Measurements from ENCODE around the gene FER.
"Not testable (repeated sequence)": the region's sequence is repeated elsewhere in the genome, so short reads cannot be mapped to it uniquely, and the experiment has no call there.

FER gene

GRCh38 chr5:108786806-108787483, 39.2 kb downstream of the FER start:
- no peak overlapping the region for H3K4me3 ChIP-seq (ENCODE audit: low read length)
- no peak overlapping the region for H2AFZ ChIP-seq (ENCODE audit: low read depth, low read length)

GRCh38 chr5:108788142-108788541, 40.4 kb downstream of the FER start:
- peaks cover 13% of the 10 kb centered on the region for H3K9me3 ChIP-seq (ENCODE audit: low read length)
- no peaks in the 10 kb centered on the region for H3K4me1 ChIP-seq (ENCODE audit: insufficient read depth, low read length)
- no peak overlapping the region for H2AFZ ChIP-seq (ENCODE audit: low read depth, low read length)
- no peak overlapping the region for H3K4me3 ChIP-seq (ENCODE audit: low read length)
- no peaks in the 10 kb centered on the region for H3K36me3 ChIP-seq (ENCODE audit: insufficient read depth, low read length)
- H3K27me3 ChIP-seq (ENCODE audit: insufficient read depth, low read length): no peaks in the 10 kb centered on the region

More at GRCh38 chr5:108786806-108787483, 39.2 kb downstream of the FER start:
- no peaks in the 10 kb centered on the region for H3K4me1 ChIP-seq (ENCODE audit: insufficient read depth, low read length)
- no peaks in the 10 kb centered on the region for H3K36me3 ChIP-seq (ENCODE audit: insufficient read depth, low read length)
- H3K9me3 ChIP-seq (ENCODE audit: low read length): peaks cover 13% of the 10 kb centered on the region
- H3K27me3 ChIP-seq (ENCODE audit: insufficient read depth, low read length): no peaks in the 10 kb centered on the region

- Histone ChIP-seq H3K9me3 (ENCODE audit: low read length) (peaks cover 6% of the 10 kb centered on the region), H3K4me3 (ENCODE audit: low read length) (no peak overlapping the region), H3K36me3 (ENCODE audit: insufficient read depth, low read length) (no peaks in the 10 kb centered on the region), H2AFZ (ENCODE audit: low read depth, low read length) (no peak overlapping the region), H3K27me3 (ENCODE audit: insufficient read depth, low read length) (no peaks in the 10 kb centered on the region), H3K4me1 (ENCODE audit: insufficient read depth, low read length) (no peaks in the 10 kb centered on the region)
Observed at GRCh38 chr5:108793207-108793606, 45.5 kb downstream of the FER start.

- not testable (repeated sequence) for H3K9me3 ChIP-seq (ENCODE audit: low read length); H3K27me3 ChIP-seq (ENCODE audit: insufficient read depth, low read length); H2AFZ ChIP-seq (ENCODE audit: low read depth, low read length); H3K36me3 ChIP-seq (ENCODE audit: insufficient read depth, low read length); H3K4me1 ChIP-seq (ENCODE audit: insufficient read depth, low read length); H3K4me3 ChIP-seq (ENCODE audit: low read length)
Observed at GRCh38 chr5:108794349-108794748, 46.7 kb downstream of the FER start.

- H3K4me3 ChIP-seq (ENCODE audit: low read length): no peak overlapping the region
- H3K9me3 ChIP-seq (ENCODE audit: low read length): peaks cover 6% of the 10 kb centered on the region
- H3K4me1 ChIP-seq (ENCODE audit: insufficient read depth, low read length): no peaks in the 10 kb centered on the region
- no peak overlapping the region for H2AFZ ChIP-seq (ENCODE audit: low read depth, low read length)
- H3K36me3 ChIP-seq (ENCODE audit: insufficient read depth, low read length): peaks cover 5% of the 10 kb centered on the region
- H3K27me3 ChIP-seq (ENCODE audit: insufficient read depth, low read length): no peaks in the 10 kb centered on the region
Observed at GRCh38 chr5:108797396-108797795, 49.7 kb downstream of the FER start.

- H3K27me3 ChIP-seq (ENCODE audit: insufficient read depth, low read length): no peaks in the 10 kb centered on the region
- peaks cover 5% of the 10 kb centered on the region for H3K36me3 ChIP-seq (ENCODE audit: insufficient read depth, low read length)
- no peak overlapping the region for H2AFZ ChIP-seq (ENCODE audit: low read depth, low read length)
- peaks cover 6% of the 10 kb centered on the region for H3K9me3 ChIP-seq (ENCODE audit: low read length)
- no peaks in the 10 kb centered on the region for H3K4me1 ChIP-seq (ENCODE audit: insufficient read depth, low read length)
- no peak overlapping the region for H3K4me3 ChIP-seq (ENCODE audit: low read length)
Observed at GRCh38 chr5:108797986-108798385, 50.3 kb downstream of the FER start.

- Histone ChIP-seq H3K36me3 (ENCODE audit: insufficient read depth, low read length) (peaks cover 5% of the 10 kb centered on the region), H3K9me3 (ENCODE audit: low read length) (peaks cover 6% of the 10 kb centered on the region), H3K4me1 (ENCODE audit: insufficient read depth, low read length) (no peaks in the 10 kb centered on the region), H3K27me3 (ENCODE audit: insufficient read depth, low read length) (no peaks in the 10 kb centered on the region), H2AFZ (ENCODE audit: low read depth, low read length) (no peak overlapping the region), H3K4me3 (ENCODE audit: low read length) (no peak overlapping the region)
Observed at GRCh38 chr5:108798513-108799265, 51.0 kb downstream of the FER start.

GRCh38 chr5:108801301-108801700, 53.6 kb downstream of the FER start:
- Histone ChIP-seq H3K9me3 (ENCODE audit: low read length) (peaks cover 6% of the 10 kb centered on the region), H3K36me3 (ENCODE audit: insufficient read depth, low read length) (peaks cover 5% of the 10 kb centered on the region), H3K4me1 (ENCODE audit: insufficient read depth, low read length) (no peaks in the 10 kb centered on the region), H2AFZ (ENCODE audit: low read depth, low read length) (no peak overlapping the region), H3K4me3 (ENCODE audit: low read length) (no peak overlapping the region), H3K27me3 (ENCODE audit: insufficient read depth, low read length) (no peaks in the 10 kb centered on the region)

- no peak overlapping the region for H2AFZ ChIP-seq (ENCODE audit: low read depth, low read length)
- peaks cover 6% of the 10 kb centered on the region for H3K9me3 ChIP-seq (ENCODE audit: low read length)
- no peaks in the 10 kb centered on the region for H3K4me1 ChIP-seq (ENCODE audit: insufficient read depth, low read length)
- H3K36me3 ChIP-seq (ENCODE audit: insufficient read depth, low read length): peaks cover 5% of the 10 kb centered on the region
- H3K4me3 ChIP-seq (ENCODE audit: low read length): no peak overlapping the region
- H3K27me3 ChIP-seq (ENCODE audit: insufficient read depth, low read length): no peaks in the 10 kb centered on the region
Observed at GRCh38 chr5:108801776-108802175, 54.1 kb downstream of the FER start.

GRCh38 chr5:108810717-108811116, 63.0 kb downstream of the FER start:
- no peak overlapping the region for H3K4me3 ChIP-seq (ENCODE audit: low read length)
- no peaks in the 10 kb centered on the region for H3K36me3 ChIP-seq (ENCODE audit: insufficient read depth, low read length)
- peaks cover 4% of the 10 kb centered on the region for H3K4me1 ChIP-seq (ENCODE audit: insufficient read depth, low read length)

GRCh38 chr5:108813673-108814072, 66.0 kb downstream of the FER start:
- H3K4me3 ChIP-seq (ENCODE audit: low read length): no peak overlapping the region
- no peaks in the 10 kb centered on the region for H3K36me3 ChIP-seq (ENCODE audit: insufficient read depth, low read length)
- H2AFZ ChIP-seq (ENCODE audit: low read depth, low read length): no peak overlapping the region
- H3K4me1 ChIP-seq (ENCODE audit: insufficient read depth, low read length): peaks cover 4% of the 10 kb centered on the region
- peaks cover 13% of the 10 kb centered on the region for H3K9me3 ChIP-seq (ENCODE audit: low read length)
- H3K27me3 ChIP-seq (ENCODE audit: insufficient read depth, low read length): no peaks in the 10 kb centered on the region

More at GRCh38 chr5:108810717-108811116, 63.0 kb downstream of the FER start:
- Histone ChIP-seq H3K9me3 (ENCODE audit: low read length) (peaks cover 19% of the 10 kb centered on the region), H3K27me3 (ENCODE audit: insufficient read depth, low read length) (no peaks in the 10 kb centered on the region), H2AFZ (ENCODE audit: low read depth, low read length) (no peak overlapping the region)

- Histone ChIP-seq H3K4me1 (ENCODE audit: insufficient read depth, low read length) (peaks cover 4% of the 10 kb centered on the region), H3K4me3 (ENCODE audit: low read length) (no peak overlapping the region), H3K27me3 (ENCODE audit: insufficient read depth, low read length) (no peaks in the 10 kb centered on the region), H3K9me3 (ENCODE audit: low read length) (peaks cover 12% of the 10 kb centered on the region), H3K36me3 (ENCODE audit: insufficient read depth, low read length) (no peaks in the 10 kb centered on the region), H2AFZ (ENCODE audit: low read depth, low read length) (no peak overlapping the region)
Observed at GRCh38 chr5:108814551-108814950, 66.9 kb downstream of the FER start.

- H3K9me3 ChIP-seq (ENCODE audit: low read length): no peaks in the 10 kb centered on the region
- H2AFZ ChIP-seq (ENCODE audit: low read depth, low read length): no peak overlapping the region
- H3K36me3 ChIP-seq (ENCODE audit: insufficient read depth, low read length): no peaks in the 10 kb centered on the region
- H3K27me3 ChIP-seq (ENCODE audit: insufficient read depth, low read length): no peaks in the 10 kb centered on the region
- H3K4me1 ChIP-seq (ENCODE audit: insufficient read depth, low read length): no peaks in the 10 kb centered on the region
- no peak overlapping the region for H3K4me3 ChIP-seq (ENCODE audit: low read length)
Observed at GRCh38 chr5:108818613-108819272, 71.0 kb downstream of the FER start.
